Karpas-422 (cell line): ENCODE data around the gene CATSPERZ. TPM values are rescaled to one million over a fixed set of nuclear protein-coding genes. Genes with fewer than 3 reads are reported as not detected.

Source experiments
- DNase-seq: peaks from one replicate; pipeline ENCODE4 v3.0.0-alpha.2; 2015
- H2AFZ ChIP-seq: fragments of 200-600 bp; sonication (generic); 2 replicates; pipeline ENCODE4 v1.6.1; 2014; ENCODE audit warnings: antibody characterized with exemption, low read length, mixed read lengths
- H3K27ac ChIP-seq: fragments of 200-600 bp; sonication (generic); 2 replicates; pipeline ENCODE4 v1.5.1; 2014; ENCODE audit warnings: mild to moderate bottlenecking, low read length, moderate library complexity
- H3K27me3 ChIP-seq: fragments of 200-600 bp; sonication (generic); 2 replicates; pipeline ENCODE4 v1.6.1; 2014; ENCODE audit warnings: low read length, mixed read lengths
- H3K36me3 ChIP-seq: fragments of 200-600 bp; sonication (generic); 2 replicates; pipeline ENCODE4 v1.6.1; 2014; ENCODE audit warnings: low read length, mixed read lengths; ENCODE audit not compliant: insufficient read depth
- H3K4me1 ChIP-seq: fragments of 200-600 bp; sonication (generic); 2 replicates; pipeline ENCODE4 v1.6.1; 2014; ENCODE audit warnings: mild to moderate bottlenecking, low read length, mixed read lengths
- H3K4me2 ChIP-seq: fragments of 200-600 bp; sonication (generic); 2 replicates; pipeline ENCODE4 v1.6.1; 2014; ENCODE audit warnings: low read length, low read depth, mild to moderate bottlenecking; ENCODE audit not compliant: poor library complexity, severe bottlenecking
- H3K4me3 ChIP-seq: fragments of 200-600 bp; sonication (generic); 2 replicates; pipeline ENCODE4 v1.5.1; 2014; ENCODE audit warnings: mild to moderate bottlenecking, antibody characterized with exemption, low read length, mixed read lengths
- H3K79me2 ChIP-seq: fragments of 200-600 bp; sonication (generic); 2 replicates; pipeline ENCODE4 v1.6.1; 2014; ENCODE audit warnings: mild to moderate bottlenecking, low read length, mixed read lengths
- H3K9ac ChIP-seq: fragments of 200-600 bp; sonication (generic); 2 replicates; pipeline ENCODE4 v1.6.0; 2014; ENCODE audit warnings: low read length
- H3K9me2 ChIP-seq: fragments of 200-600 bp; sonication (generic), shearing (Covaris generic); replicated peaks from 2 replicates; pipeline ENCODE4 v1.6.0; 2014; ENCODE audit warnings: mild to moderate bottlenecking, low read length, moderate library complexity; ENCODE audit not compliant: insufficient read depth
- H3K9me3 ChIP-seq: fragments of 300-700, 200-600 bp; sonication (generic); 2 replicates; pipeline ENCODE4 v1.6.1; 2014; ENCODE audit warnings: low read length, mixed read lengths
- H4K20me1 ChIP-seq: fragments of 200-600 bp; sonication (generic); 2 replicates; pipeline ENCODE4 v1.6.1; 2014; ENCODE audit warnings: mild to moderate bottlenecking, antibody characterized with exemption, low read length, low read depth; ENCODE audit not compliant: insufficient read depth
- small RNA-seq: library from RNA; depleted of rRNA; stranded (forward); fragments of <200 nt; gene quantifications from one replicate; pipeline ENCODE3, GENCODE V24; 2014
- total RNA-seq: library from RNA; depleted of rRNA; stranded (reverse); fragments of >200 nt; shearing (Covaris generic); gene quantifications from 2 replicates; pipeline ENCODE4 v1.2.3, GENCODE V29; 2014; ENCODE audit warnings: low replicate concordance; rRNA removed

CATSPERZ gene
- total RNA-seq, 1 experiment from 2014 or later, result not detected

DNA sequence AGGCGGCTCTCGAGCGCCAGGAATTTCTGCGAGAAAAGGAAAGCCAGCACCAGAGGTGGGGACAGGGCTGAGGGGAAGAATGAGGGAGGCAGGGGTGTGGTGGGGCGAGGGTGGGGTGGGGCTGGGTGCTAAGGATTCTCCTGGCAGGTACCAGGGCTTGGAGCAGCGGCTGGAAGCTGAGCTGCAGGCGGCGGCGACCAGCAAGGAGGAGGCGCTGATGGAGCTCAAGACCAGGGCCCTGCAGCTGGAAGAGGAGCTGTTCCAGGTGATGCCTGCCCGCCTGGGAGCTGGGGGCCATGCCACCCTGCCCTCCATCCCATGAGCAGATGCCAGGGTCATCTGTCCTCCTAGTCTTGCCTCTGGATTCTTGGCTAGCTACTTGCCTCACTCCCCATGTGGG lies 49.2 kb downstream of the CATSPERZ start:
- Histone ChIP-seq H3K79me2 (no peaks in the 10 kb centered on the region), H3K27me3 (no peaks in the 10 kb centered on the region), H3K27ac (no peak overlapping the region), H3K9me2 (no peaks in the 10 kb centered on the region), H3K36me3 (peaks cover 2% of the 10 kb centered on the region; the same call in 1 of the 2 replicates), H3K9me3 (no peaks in the 10 kb centered on the region), H3K9ac (no peak overlapping the region), H3K4me1 (peaks cover 4% of the 10 kb centered on the region), H3K4me2 (no peak overlapping the region), H2AFZ (no peak overlapping the region), H4K20me1 (no peaks in the 10 kb centered on the region), H3K4me3 (no peak overlapping the region)
- DNase-seq, result no peak

DNA sequence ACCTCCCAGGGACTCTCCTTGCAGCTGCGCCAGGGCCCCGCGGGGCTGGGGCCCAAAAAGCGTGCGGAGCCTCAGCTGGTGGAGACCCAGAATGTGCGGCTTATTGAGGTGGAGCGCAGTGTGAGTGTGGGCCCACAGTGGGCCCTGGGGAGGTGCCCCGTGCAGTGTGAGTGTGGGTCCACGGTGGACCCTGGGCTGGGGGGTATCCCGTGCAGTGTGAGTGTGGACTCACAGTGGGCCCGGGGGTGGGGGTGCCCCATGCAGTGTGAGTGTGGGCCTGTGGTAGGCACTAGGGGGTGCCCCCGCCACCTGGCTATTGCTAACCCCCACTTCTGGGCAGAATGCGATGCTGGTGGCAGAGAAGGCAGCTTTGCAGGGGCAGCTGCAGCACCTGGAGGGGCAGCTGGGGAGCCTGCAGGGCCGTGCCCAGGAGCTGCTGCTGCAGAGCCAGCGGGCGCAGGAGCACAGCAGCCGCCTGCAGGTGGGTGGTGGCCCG lies 51.0 kb downstream of the CATSPERZ start:
- Histone ChIP-seq H3K36me3 (0 out of 2 replicates have a peak, but pooled peaks cover 4% of the 10 kb centered on the region), H3K79me2 (no peaks in the 10 kb centered on the region)

DNA sequence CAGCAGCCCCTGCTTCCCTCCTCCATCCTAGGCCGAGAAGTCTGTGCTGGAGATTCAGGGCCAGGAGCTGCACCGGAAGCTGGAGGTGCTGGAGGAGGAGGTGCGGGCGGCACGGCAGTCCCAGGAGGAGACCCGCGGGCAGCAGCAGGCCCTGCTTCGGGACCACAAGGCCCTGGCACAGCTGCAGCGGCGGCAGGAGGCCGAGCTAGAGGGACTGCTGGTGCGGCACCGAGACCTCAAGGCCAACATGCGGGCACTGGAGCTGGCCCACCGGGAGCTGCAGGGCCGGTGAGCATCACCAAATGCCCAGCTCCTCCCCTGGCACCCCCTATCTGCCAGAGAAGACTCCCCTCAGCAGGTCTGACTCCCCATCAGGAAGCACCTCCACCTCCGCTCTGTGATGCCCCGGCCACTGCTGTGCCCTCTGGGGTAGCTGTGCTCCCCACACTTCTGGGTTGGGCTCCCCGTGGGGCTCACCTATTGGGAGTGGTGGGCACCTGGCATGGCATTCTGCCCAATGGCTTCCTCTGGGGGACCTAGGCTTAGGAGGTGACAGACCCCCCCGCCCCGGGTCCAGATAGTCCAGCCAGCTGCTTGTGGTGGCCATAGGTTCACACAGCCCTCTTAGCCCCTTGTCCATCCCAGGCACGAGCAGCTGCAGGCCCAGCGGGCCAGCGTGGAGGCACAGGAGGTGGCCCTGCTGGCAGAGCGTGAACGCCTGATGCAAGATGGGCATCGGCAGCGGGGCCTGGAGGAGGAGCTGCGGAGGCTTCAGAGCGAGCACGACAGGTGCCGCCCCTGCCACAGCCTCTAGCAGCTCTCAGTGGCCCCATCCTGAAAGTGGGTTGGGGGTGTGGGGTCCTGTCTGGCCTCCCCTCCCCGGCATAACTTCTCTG lies 52.2 kb downstream of the CATSPERZ start:
- DNase-seq, result no peak
- H3K79me2 ChIP-seq, result no peaks in the 10 kb centered on the region
- no peaks in the 10 kb centered on the region for H3K9me2 ChIP-seq
- H3K27ac ChIP-seq, result no peak overlapping the region
- no peak overlapping the region for H3K4me2 ChIP-seq
- no peak overlapping the region for H3K4me3 ChIP-seq
- H3K9me3 ChIP-seq, result no peaks in the 10 kb centered on the region
- 0 out of 2 replicates have a peak, but pooled peaks cover 4% of the 10 kb centered on the region for H3K36me3 ChIP-seq
- H2AFZ ChIP-seq, result no peak overlapping the region
- H3K9ac ChIP-seq, result no peak overlapping the region
- no peaks in the 10 kb centered on the region for H4K20me1 ChIP-seq
- peaks cover 24% of the 10 kb centered on the region for H3K4me1 ChIP-seq
- H3K27me3 ChIP-seq, result no peaks in the 10 kb centered on the region

More for the DNA sequence above, 51.0 kb downstream of the CATSPERZ start:
- peaks cover 16% of the 10 kb centered on the region for H3K4me1 ChIP-seq
- no peak overlapping the region for H2AFZ ChIP-seq
- no peak for DNase-seq
- H3K27ac ChIP-seq, result no peak overlapping the region
- H3K4me3 ChIP-seq, result no peak overlapping the region
- H4K20me1 ChIP-seq, result no peaks in the 10 kb centered on the region
- H3K9ac ChIP-seq, result no peak overlapping the region
- H3K27me3 ChIP-seq, result no peaks in the 10 kb centered on the region
- no peak overlapping the region for H3K4me2 ChIP-seq
- no peaks in the 10 kb centered on the region for H3K9me2 ChIP-seq
- H3K9me3 ChIP-seq, result no peaks in the 10 kb centered on the region

- no peak overlapping the region for H3K4me2 ChIP-seq
- H3K27ac ChIP-seq, result no peak overlapping the region
- no peak overlapping the region for H3K9ac ChIP-seq
- H3K4me1 ChIP-seq, result peaks cover 33% of the 10 kb centered on the region
- no peak for DNase-seq
- H3K4me3 ChIP-seq, result no peak overlapping the region
- no peak overlapping the region for H2AFZ ChIP-seq
- H3K27me3 ChIP-seq, result no peaks in the 10 kb centered on the region
- no peaks in the 10 kb centered on the region for H3K9me2 ChIP-seq
- H3K36me3 ChIP-seq, result 0 out of 2 replicates have a peak, but pooled peaks cover 4% of the 10 kb centered on the region
- no peaks in the 10 kb centered on the region for H3K9me3 ChIP-seq
- no peaks in the 10 kb centered on the region for H4K20me1 ChIP-seq
- no peaks in the 10 kb centered on the region for H3K79me2 ChIP-seq
Observed at GRCh38 chr11:64352995-64353714, 53.0 kb downstream of the CATSPERZ start.

GRCh38 chr11:64353715-64354506 lies 53.8 kb downstream of the CATSPERZ start:
- Histone ChIP-seq H3K4me2 (no peak overlapping the region), H3K9me2 (no peaks in the 10 kb centered on the region), H3K27ac (no peak overlapping the region), H2AFZ (no peak overlapping the region), H3K79me2 (no peaks in the 10 kb centered on the region), H3K4me1 (peaks cover 39% of the 10 kb centered on the region), H3K4me3 (no peak overlapping the region), H3K9me3 (no peaks in the 10 kb centered on the region), H3K9ac (no peak overlapping the region), H3K36me3 (0 out of 2 replicates have a peak, but pooled peaks cover 4% of the 10 kb centered on the region), H4K20me1 (no peaks in the 10 kb centered on the region), H3K27me3 (no peaks in the 10 kb centered on the region)
- DNase-seq, result no peak

Small RNAs within 50 kb of the gene (small RNA-seq; reads per million reads assigned to genes)
- gene MIR7155 (not detected), gene RF00019 (not detected)

Other genes starting within 250 kb of the CATSPERZ start
- 5.4 TPM in 1 of 2 replicates, not detected in the other for gene MACROD1, start 134.2 kb upstream of the CATSPERZ start, total RNA-seq
- gene STIP1, start 114.2 kb upstream of the CATSPERZ start, total RNA-seq, result 101 and 199 TPM in 2 replicates
- 72.7 and 141 TPM in 2 replicates for gene FERMT3, start 93.6 kb upstream of the CATSPERZ start, total RNA-seq
- 72.5 and 90.4 TPM in 2 replicates for gene TRPT1, start 74.2 kb upstream of the CATSPERZ start, total RNA-seq
- gene NUDT22, start 74.1 kb upstream of the CATSPERZ start, total RNA-seq, result 70.0 and 114 TPM in 2 replicates
- 32.0 and 51.0 TPM in 2 replicates for gene DNAJC4, start 69.8 kb upstream of the CATSPERZ start, total RNA-seq
- 43.4 and 67.9 TPM in 2 replicates for gene VEGFB, start 65.8 kb upstream of the CATSPERZ start, total RNA-seq
- gene FKBP2, start 59.3 kb upstream of the CATSPERZ start, total RNA-seq, result 27.8 and 73.4 TPM in 2 replicates
- 111 and 256 TPM in 2 replicates for gene PPP1R14B, start 53.4 kb upstream of the CATSPERZ start, total RNA-seq
- gene PLCB3, start 48.8 kb upstream of the CATSPERZ start, total RNA-seq, result 5.7 and 12.7 TPM in 2 replicates
- 45.3 and 94.6 TPM in 2 replicates for gene BAD, start 15.7 kb upstream of the CATSPERZ start, total RNA-seq
- gene GPR137, start 14.5 kb upstream of the CATSPERZ start, total RNA-seq, result 10.8 and 14.2 TPM in 2 replicates
- gene KCNK4, start 9.1 kb upstream of the CATSPERZ start, total RNA-seq, result not detected in 2 replicates
- 16.0 and 33.9 TPM in 2 replicates for gene ESRRA, start 5.2 kb downstream of the CATSPERZ start, total RNA-seq
- 363 and 557 TPM in 2 replicates for gene TRMT112, start 17.2 kb downstream of the CATSPERZ start, total RNA-seq
- gene PRDX5, start 17.8 kb downstream of the CATSPERZ start, total RNA-seq, result 205 and 428 TPM in 2 replicates
- 34.9 and 88.2 TPM in 2 replicates for gene CCDC88B, start 39.8 kb downstream of the CATSPERZ start, total RNA-seq
- 17.1 and 38.4 TPM in 2 replicates for gene RPS6KA4, start 58.8 kb downstream of the CATSPERZ start, total RNA-seq